ENCODE data around the gene LAX1. TPM values are rescaled to one million over a fixed set of nuclear protein-coding genes. Genes with fewer than 3 reads are reported as not detected.

LAX1 gene
- total RNA-seq, 1 experiment from 2014 or later: not detected

- no TSS peak for BruUV-seq (replicated peaks)
- Histone ChIP-seq H3K4me1 (ENCODE audit: control insufficient read depth, insufficient read depth, low read length) (no peaks in the 10 kb centered on the region), H3K27ac (ENCODE audit: low read length) (no peak overlapping the region), H3K9me3 (ENCODE audit: control insufficient read depth, insufficient read depth, low read depth, low read length) (no peaks in the 10 kb centered on the region), H3K27me3 (ENCODE audit: control insufficient read depth, insufficient read depth, low read length) (no peaks in the 10 kb centered on the region), H3K36me3 (ENCODE audit: control insufficient read depth, insufficient read depth, low read length) (no peaks in the 10 kb centered on the region), H3K4me3 (ENCODE audit: low read depth in 2 of 2, low read length in 2 of 2) (no peak overlapping the region)
- intact Hi-C loops (cut with micrococcal nuclease; ENCODE audit: unreplicated experiment): no loop called here
- DNase-seq (ENCODE audit: low read depth, low spot score) (no peak), ATAC-seq (no peak)
- ChIA-PET POLR2A (no interaction called here), CTCF (no interaction called here)
- TF ChIP-seq CTCF (IDR thresholded peaks at IDR 0.05) (no peak), POLR2AphosphoS5 (IDR thresholded peaks at IDR 0.05; ENCODE audit: low read depth, low read length) (no peak), REST (IDR thresholded peaks at IDR 0.05; ENCODE audit: insufficient read depth in 1 of 2, low read depth in 2 of 2, low read length in 1 of 2) (no peak), SIN3A (IDR thresholded peaks at IDR 0.05; ENCODE audit: borderline replicate concordance, insufficient read depth, low read depth, low read length) (no peak), TCF7L2 (IDR thresholded peaks at IDR 0.05; ENCODE audit: low read depth, low read length) (no peak)
- in situ Hi-C loops (cut with HindIII; ENCODE audit: low pct_unique_long_range_greater_than_20kb, low sequenced_read_pairs): no loop called here
Observed at GRCh38 chr1:203781962-203782361, 17.0 kb downstream of the LAX1 start.

DNA sequence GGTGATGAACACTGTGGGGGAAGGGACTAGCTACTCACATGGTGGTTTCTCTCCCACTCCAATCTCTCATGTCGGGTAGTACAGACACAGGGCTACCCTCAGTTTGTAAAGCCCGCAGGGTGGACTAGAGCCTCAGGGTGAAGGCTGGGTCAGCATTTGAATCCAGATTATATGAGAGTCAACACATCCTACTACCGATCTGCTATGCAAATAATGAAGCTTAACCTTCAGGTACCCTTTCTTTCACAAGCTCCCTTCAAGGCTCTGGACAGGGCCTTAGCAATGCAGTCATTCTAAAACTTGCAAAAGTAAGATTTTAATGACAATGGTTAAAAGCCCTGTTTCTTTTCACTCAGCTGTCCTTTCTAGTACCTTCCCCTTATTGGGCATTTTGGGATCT, 25.0 kb downstream of the LAX1 start:
- ATAC-seq (no peak), DNase-seq (ENCODE audit: low read depth, low spot score) (no peak)
- Histone ChIP-seq H3K27ac (ENCODE audit: low read length) (no peak overlapping the region), H3K9me3 (ENCODE audit: control insufficient read depth, insufficient read depth, low read depth, low read length) (no peaks in the 10 kb centered on the region), H3K36me3 (ENCODE audit: control insufficient read depth, insufficient read depth, low read length) (no peaks in the 10 kb centered on the region), H3K4me1 (ENCODE audit: control insufficient read depth, insufficient read depth, low read length) (no peaks in the 10 kb centered on the region), H3K27me3 (ENCODE audit: control insufficient read depth, insufficient read depth, low read length) (no peaks in the 10 kb centered on the region), H3K4me3 (ENCODE audit: low read depth in 2 of 2, low read length in 2 of 2) (no peak overlapping the region)
- no TSS peak for BruUV-seq (replicated peaks)
- ChIA-PET POLR2A (interaction anchor here (0.5 kb wide), 1 partner anchor 30 kb away, joined by 14 read pairs; no protein-coding TSS in a partner anchor), CTCF (no interaction called here)
- in situ Hi-C loops (cut with HindIII; ENCODE audit: low pct_unique_long_range_greater_than_20kb, low sequenced_read_pairs) (no loop called here), intact Hi-C loops (cut with micrococcal nuclease; ENCODE audit: unreplicated experiment) (no loop called here)
- TF ChIP-seq CTCF (IDR thresholded peaks at IDR 0.05): no peak
- TF ChIP-seq SIN3A (IDR thresholded peaks at IDR 0.05; ENCODE audit: borderline replicate concordance, insufficient read depth, low read depth, low read length): no peak
- TF ChIP-seq REST (IDR thresholded peaks at IDR 0.05; ENCODE audit: insufficient read depth in 1 of 2, low read depth in 2 of 2, low read length in 1 of 2): no peak

All from Panc1 (cell line).